Activated CD4-positive, alpha-beta T cell treated with anti-CD3 and anti-CD28 coated beads, Interleukin-2, amount 10 ng/mL, durations not matched to agents 7 days and 5 days (primary cell): ENCODE results near the gene WTAP. TPM values are rescaled to one million over a fixed set of nuclear protein-coding genes. Genes with fewer than 3 reads are reported as not detected.

ENCODE experiments used
- CTCF ChIA-PET: fragments of 350-600 bp; sonication (Branson Sonifier 250); formaldehyde crosslinking; loops from one replicate; lab custom pipeline; 2021; ENCODE audit warnings: antibody characterized with exemption; lab: Charles Lee
- POLR2A ChIA-PET: fragments of 350-600 bp; sonication (Branson Sonifier 250); formaldehyde crosslinking; loops from one replicate; lab custom pipeline; 2021; ENCODE audit warnings: antibody characterized with exemption; lab: Charles Lee
- DNase-seq: peaks from one replicate; pipeline ENCODE4 v3.0.0-alpha.2; 2020
- H3K27ac Mint-ChIP-seq: one replicate; pipeline ENCODE4 v1.8.0; 2021; ENCODE audit warnings: mild to moderate bottlenecking, moderate library complexity, mixed read lengths
- H3K27me3 Mint-ChIP-seq: one replicate; pipeline ENCODE4 v1.8.0; 2021; ENCODE audit warnings: mixed read lengths
- H3K36me3 Mint-ChIP-seq: one replicate; pipeline ENCODE4 v1.8.0; 2021; ENCODE audit warnings: low read depth, mixed read lengths
- H3K4me1 Mint-ChIP-seq: one replicate; pipeline ENCODE4 v1.8.0; 2021; ENCODE audit warnings: mixed read lengths
- H3K4me3 Mint-ChIP-seq: one replicate; pipeline ENCODE4 v1.8.0; 2021; ENCODE audit warnings: mild to moderate bottlenecking, moderate library complexity, mixed read lengths
- H3K9me3 Mint-ChIP-seq: one replicate; pipeline ENCODE4 v1.8.0; 2021; ENCODE audit warnings: mixed read lengths
- total RNA-seq, 2 experiments: library from RNA; stranded (reverse); gene quantifications; one replicate each; pipeline ENCODE4 v1.2.3, GENCODE V29; 2021

WTAP gene
- total RNA-seq, 2 experiments from 2014 or later = 120 to 131 TPM

DNA sequence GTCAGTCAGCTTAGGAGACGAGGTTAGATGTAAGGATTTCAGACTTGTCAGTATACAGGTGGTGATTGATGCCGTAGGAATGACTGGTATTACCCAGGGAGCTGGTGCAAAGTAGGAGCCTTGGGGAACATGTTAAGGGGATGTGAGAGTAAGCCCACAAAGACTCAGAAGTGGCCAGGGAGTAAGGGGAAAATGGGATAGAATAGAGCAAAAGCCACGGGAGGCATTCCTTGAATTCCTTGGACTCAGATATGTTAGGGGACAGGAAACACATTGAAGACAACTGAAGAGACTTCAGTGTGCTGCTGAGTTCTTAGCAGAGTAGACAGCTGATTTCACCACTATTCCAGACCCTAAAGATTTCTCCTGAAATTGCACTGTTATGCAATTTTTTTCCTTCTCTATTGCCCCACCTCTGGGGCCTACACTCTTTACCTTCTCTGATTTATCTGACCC is 33.3 kb downstream of the WTAP start:
- Mint-ChIP-seq H3K36me3 (peaks cover 50% of the 10 kb centered on the region), H3K4me3 (peak overlapping the region; percentile 85), H3K9me3 (no peaks in the 10 kb centered on the region), H3K4me1 (peaks cover 37% of the 10 kb centered on the region), H3K27me3 (no peaks in the 10 kb centered on the region), H3K27ac (peak overlapping the region; percentile 94)
- DNase-seq = no peak
- POLR2A ChIA-PET = no interaction called here
- CTCF ChIA-PET = interaction anchor here (1.0 to 1.2 kb wide), 3 partner anchors 17 to 69 kb away, joined by 4 to 5 read pairs (median 4); no protein-coding TSS in a partner anchor

DNA sequence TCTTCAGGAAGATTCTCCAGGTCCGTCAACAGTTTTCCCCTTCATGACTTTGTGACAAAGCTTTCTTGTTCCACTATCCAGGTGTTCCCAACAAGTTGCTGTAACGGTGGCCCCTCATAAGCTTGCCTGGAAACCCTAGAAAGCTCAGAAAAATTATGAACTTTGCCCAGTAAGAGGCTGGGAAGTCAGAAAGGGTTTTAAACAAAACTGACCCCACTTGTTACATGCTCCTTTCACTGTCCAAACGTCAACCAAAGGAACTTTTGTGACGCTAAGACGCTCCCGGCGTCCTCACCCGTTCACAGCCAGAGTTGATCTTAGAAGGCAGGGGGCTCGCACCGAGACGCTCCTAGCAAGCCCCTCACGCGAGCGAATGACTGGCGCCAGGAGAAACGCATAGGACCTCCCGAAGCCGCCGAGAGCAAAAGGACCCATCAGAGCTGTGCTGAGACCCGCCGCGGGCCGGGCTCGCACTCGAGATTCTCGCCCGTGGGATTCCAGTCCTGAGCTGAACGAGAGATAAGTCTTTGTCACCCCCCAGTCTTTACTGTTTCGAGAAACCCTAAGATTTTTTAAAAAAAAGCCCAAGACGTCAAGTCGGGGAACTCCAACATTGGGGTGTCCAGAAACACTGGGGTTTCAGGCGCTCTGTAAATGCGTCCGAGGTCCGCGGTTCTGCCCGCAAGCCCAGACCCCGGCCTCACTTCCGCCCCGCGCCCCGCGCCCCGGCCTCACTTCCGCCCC is 34.0 kb downstream of the WTAP start:
- peak overlapping the region; percentile 85 for H3K4me3 Mint-ChIP-seq
- H3K27ac Mint-ChIP-seq = peak overlapping the region; percentile 94
- ChIA-PET CTCF (interaction anchor here (1.0 to 1.2 kb wide), 2 partner anchors 18 to 27 kb away, joined by 4 to 5 read pairs; no protein-coding TSS in a partner anchor), POLR2A (interaction anchor here (1.0 kb wide), 1 partner anchor 29 kb away, joined by 6 read pairs; the partner anchor contains the start of genes MRPL18 and TCP1)
- H3K4me1 Mint-ChIP-seq = peaks cover 39% of the 10 kb centered on the region
- peaks cover 49% of the 10 kb centered on the region for H3K36me3 Mint-ChIP-seq
- no peaks in the 10 kb centered on the region for H3K9me3 Mint-ChIP-seq
- H3K27me3 Mint-ChIP-seq = no peaks in the 10 kb centered on the region
- DNase-seq = peak; percentile 30

- peak within 1 kb of the TSS; percentile 94 for H3K27ac Mint-ChIP-seq
- H3K27me3 Mint-ChIP-seq = no peaks in the 10 kb centered on the region
- ChIA-PET CTCF (interaction anchor here (1.2 kb wide), 1 partner anchor 28 kb away, joined by 4 read pairs; no protein-coding TSS in a partner anchor), POLR2A (interaction anchor here (1.0 kb wide), 1 partner anchor 28 kb away, joined by 6 read pairs; the partner anchor contains the start of genes MRPL18 and TCP1)
- peak within 1 kb of the TSS; percentile 85 for H3K4me3 Mint-ChIP-seq
- H3K36me3 Mint-ChIP-seq = peaks cover 52% of the 10 kb centered on the region
- peak; percentile 95 for DNase-seq
- H3K9me3 Mint-ChIP-seq = no peaks in the 10 kb centered on the region
- H3K4me1 Mint-ChIP-seq = peaks cover 42% of the 10 kb centered on the region
Measured at GRCh38 chr6:159761873-159762680, 34.8 kb downstream of the WTAP start, which contains the start of gene ACAT2. Gene ACAT2 (plus strand): TSS chr6:159762045. CDS start chr6:159762088, 43 bp downstream.

DNA sequence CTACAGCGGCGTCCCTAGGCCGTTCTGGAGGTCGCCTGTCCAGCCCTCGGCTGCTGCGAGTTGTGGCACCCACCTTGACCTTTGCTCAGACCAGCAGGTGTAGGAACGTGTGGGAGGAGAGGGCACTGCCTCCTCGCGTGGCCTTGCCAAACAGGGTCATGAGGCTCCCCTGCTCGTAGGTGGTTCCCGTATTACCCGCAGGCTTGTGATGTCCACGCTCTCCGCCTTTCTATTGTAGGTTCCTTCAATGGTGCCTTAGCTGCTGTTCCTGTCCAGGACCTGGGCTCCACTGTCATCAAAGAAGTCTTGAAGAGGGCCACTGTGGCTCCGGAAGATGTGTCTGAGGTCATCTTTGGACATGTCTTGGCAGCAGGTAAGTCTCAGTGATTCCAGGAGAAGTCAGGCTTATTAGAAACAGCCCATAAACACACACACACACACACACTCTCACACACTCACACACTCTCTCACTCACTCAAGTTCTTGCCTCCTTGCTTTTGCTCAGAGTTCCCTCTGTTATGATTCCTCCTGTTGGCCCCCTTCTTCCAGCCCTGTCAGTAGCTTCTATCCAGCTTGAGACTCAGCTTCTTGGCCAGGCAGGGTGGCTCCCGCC is 35.5 kb downstream of the WTAP start:
- Mint-ChIP-seq H3K4me1 (peaks cover 42% of the 10 kb centered on the region), H3K27me3 (no peaks in the 10 kb centered on the region), H3K36me3 (peaks cover 49% of the 10 kb centered on the region), H3K4me3 (peak overlapping the region; percentile 85), H3K9me3 (no peaks in the 10 kb centered on the region), H3K27ac (peak overlapping the region; percentile 94)
- CTCF ChIA-PET = no interaction called here
- DNase-seq = peak; percentile 30
- POLR2A ChIA-PET = no interaction called here

- Mint-ChIP-seq H3K27me3 (no peaks in the 10 kb centered on the region), H3K36me3 (peaks cover 65% of the 10 kb centered on the region), H3K27ac (no peak overlapping the region), H3K4me3 (no peak overlapping the region), H3K9me3 (no peaks in the 10 kb centered on the region), H3K4me1 (peaks cover 21% of the 10 kb centered on the region)
- ChIA-PET POLR2A (no interaction called here), CTCF (interaction anchor here (1.2 kb wide), 1 partner anchor 21 kb away, joined by 3 read pairs; no protein-coding TSS in a partner anchor)
- no peak for DNase-seq
Measured at GRCh38 chr6:159766906-159767305, 39.6 kb downstream of the WTAP start.

- CTCF ChIA-PET = interaction anchor here (1.5 kb wide), 1 partner anchor 11 kb away, joined by 3 read pairs; no protein-coding TSS in a partner anchor
- Mint-ChIP-seq H3K4me1 (peaks cover 13% of the 10 kb centered on the region), H3K4me3 (no peak overlapping the region), H3K9me3 (no peaks in the 10 kb centered on the region), H3K27me3 (no peaks in the 10 kb centered on the region), H3K27ac (no peak overlapping the region), H3K36me3 (peaks cover 64% of the 10 kb centered on the region)
- POLR2A ChIA-PET = no interaction called here
- DNase-seq = no peak
Measured at GRCh38 chr6:159769470-159769869, 42.2 kb downstream of the WTAP start.

DNA sequence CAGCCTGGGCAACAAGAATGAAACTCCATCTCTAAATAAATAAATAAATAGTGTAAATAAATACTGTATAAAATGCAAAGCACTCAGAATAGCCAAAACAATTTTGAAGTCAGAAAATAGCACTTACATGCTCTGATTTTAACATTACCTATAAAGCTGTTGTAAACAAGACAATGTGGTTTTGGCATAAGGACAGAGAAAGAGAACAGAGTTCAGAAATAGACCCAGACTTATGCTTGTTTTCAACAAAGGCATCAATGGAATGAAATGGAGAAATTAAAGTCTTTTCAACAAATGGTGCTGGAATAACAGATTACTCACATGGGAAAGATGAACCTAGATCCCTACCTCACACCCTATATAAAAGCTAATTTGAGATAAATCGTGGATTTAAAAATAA is 44.9 kb downstream of the WTAP start:
- DNase-seq = no peak
- CTCF ChIA-PET = interaction anchor here (1.0 to 1.3 kb wide), 4 partner anchors 10 to 17 kb away, joined by 3 to 4 read pairs (median 4); partner anchors contain the start of gene TCP1
- no peak overlapping the region for H3K27ac Mint-ChIP-seq
- H3K36me3 Mint-ChIP-seq = peaks cover 56% of the 10 kb centered on the region
- H3K4me1 Mint-ChIP-seq = peaks cover 1% of the 10 kb centered on the region
- no peaks in the 10 kb centered on the region for H3K27me3 Mint-ChIP-seq
- H3K9me3 Mint-ChIP-seq = no peaks in the 10 kb centered on the region
- POLR2A ChIA-PET = no interaction called here
- no peak overlapping the region for H3K4me3 Mint-ChIP-seq

GRCh38 chr6:159777240-159777904 is 50.1 kb downstream of the WTAP start:
- Mint-ChIP-seq H3K27ac (no peak overlapping the region), H3K36me3 (peaks cover 59% of the 10 kb centered on the region), H3K9me3 (no peaks in the 10 kb centered on the region), H3K27me3 (no peaks in the 10 kb centered on the region), H3K4me1 (peaks cover 12% of the 10 kb centered on the region), H3K4me3 (no peak overlapping the region)
- ChIA-PET CTCF (interaction anchor here (1.5 kb wide), 1 partner anchor 16 kb away, joined by 5 read pairs; no protein-coding TSS in a partner anchor), POLR2A (no interaction called here)
- no peak for DNase-seq

DNA sequence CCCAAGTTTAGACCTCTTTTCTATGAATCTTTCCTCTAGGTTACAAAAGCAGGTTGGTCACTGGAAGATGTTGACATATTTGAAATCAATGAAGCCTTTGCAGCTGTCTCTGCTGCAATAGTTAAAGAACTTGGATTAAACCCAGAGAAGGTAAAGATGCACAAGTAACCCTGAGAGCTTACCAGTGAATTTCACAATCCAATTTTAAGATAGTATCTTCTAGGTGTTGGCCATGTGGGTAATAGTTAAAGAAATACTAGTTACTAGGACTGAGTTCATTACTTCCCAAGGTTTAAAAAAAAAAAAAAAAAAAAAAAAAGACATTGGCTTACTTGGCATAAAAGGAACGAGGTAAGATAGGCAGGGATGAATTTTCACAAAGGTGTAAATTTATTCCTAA is 50.8 kb downstream of the WTAP start:
- H3K36me3 Mint-ChIP-seq = peaks cover 65% of the 10 kb centered on the region
- POLR2A ChIA-PET = no interaction called here
- no peaks in the 10 kb centered on the region for H3K27me3 Mint-ChIP-seq
- peaks cover 19% of the 10 kb centered on the region for H3K4me1 Mint-ChIP-seq
- H3K9me3 Mint-ChIP-seq = no peaks in the 10 kb centered on the region
- CTCF ChIA-PET = interaction anchor here (1.5 kb wide), 1 partner anchor 15 kb away, joined by 5 read pairs; no protein-coding TSS in a partner anchor
- H3K4me3 Mint-ChIP-seq = no peak overlapping the region
- DNase-seq = no peak
- no peak overlapping the region for H3K27ac Mint-ChIP-seq

GRCh38 chr6:159778542-159779103 is 51.3 kb downstream of the WTAP start:
- H3K9me3 Mint-ChIP-seq = no peaks in the 10 kb centered on the region
- peaks cover 22% of the 10 kb centered on the region for H3K4me1 Mint-ChIP-seq
- no peak for DNase-seq
- ChIA-PET POLR2A (no interaction called here), CTCF (interaction anchor here (0.5 to 1.5 kb wide), 2 partner anchors 14 to 155 kb away, joined by 3 to 5 read pairs; no protein-coding TSS in a partner anchor)
- H3K27ac Mint-ChIP-seq = no peak overlapping the region
- H3K27me3 Mint-ChIP-seq = no peaks in the 10 kb centered on the region
- no peak overlapping the region for H3K4me3 Mint-ChIP-seq
- peaks cover 68% of the 10 kb centered on the region for H3K36me3 Mint-ChIP-seq

DNA sequence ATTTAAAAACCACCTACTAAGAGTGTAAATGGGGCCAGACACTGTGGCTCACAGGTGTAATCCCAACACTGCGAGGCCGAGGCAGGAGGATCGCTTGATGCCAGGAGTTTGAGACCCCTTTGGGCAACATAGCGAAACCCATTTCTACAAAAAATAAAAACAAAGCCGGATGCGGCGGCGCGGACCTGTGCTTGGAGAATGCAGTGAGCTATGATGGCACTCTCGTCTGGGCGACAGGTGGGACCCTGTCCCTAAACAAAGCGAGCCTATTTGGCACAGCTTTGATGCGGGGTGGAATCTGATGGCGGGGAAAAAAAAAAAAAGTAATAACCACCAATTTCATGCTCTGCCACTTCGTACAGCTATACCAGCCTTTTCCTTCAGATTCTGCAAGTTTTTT is 61.0 kb downstream of the WTAP start:
- H3K4me1 Mint-ChIP-seq = peaks cover 58% of the 10 kb centered on the region
- peak overlapping the region; percentile 100 for H3K4me3 Mint-ChIP-seq
- peak; percentile 10 for DNase-seq
- H3K36me3 Mint-ChIP-seq = peaks cover 68% of the 10 kb centered on the region
- ChIA-PET POLR2A (no interaction called here), CTCF (interaction anchor here (0.6 to 1.3 kb wide), 7 partner anchors 8 to 95 kb away, joined by 3 to 4 read pairs (median 3); no protein-coding TSS in a partner anchor)
- no peaks in the 10 kb centered on the region for H3K9me3 Mint-ChIP-seq
- peak overlapping the region; percentile 91 for H3K27ac Mint-ChIP-seq
- no peaks in the 10 kb centered on the region for H3K27me3 Mint-ChIP-seq
